GM21423 (cell line): ENCODE data around the gene CD177.
"Not testable (repeated sequence)": the region's sequence is repeated elsewhere in the genome, so short reads cannot be mapped to it uniquely, and the experiment has no call there.

Source experiments
- ATAC-seq: cut with Tn5 transposase; IDR thresholded peaks from one replicate; pipeline ENCODE4 v1.9.1; 2021; ENCODE audit warnings: mild to moderate bottlenecking, moderate library complexity; ENCODE audit not compliant: unreplicated experiment

CD177 gene

GRCh38 chr19:43380008-43380407, 26.5 kb downstream of the CD177 start:
- ATAC-seq, result no peak

- ATAC-seq, result no peak
These were observed 27.4 kb downstream of the CD177 start for GRCh38 chr19:43380771-43381386.

- not testable (repeated sequence) for ATAC-seq
These were observed 29.2 kb downstream of the CD177 start for GRCh38 chr19:43382586-43383216.

GRCh38 chr19:43383254-43383653, 29.8 kb downstream of the CD177 start:
- ATAC-seq, result not testable (repeated sequence)

DNA sequence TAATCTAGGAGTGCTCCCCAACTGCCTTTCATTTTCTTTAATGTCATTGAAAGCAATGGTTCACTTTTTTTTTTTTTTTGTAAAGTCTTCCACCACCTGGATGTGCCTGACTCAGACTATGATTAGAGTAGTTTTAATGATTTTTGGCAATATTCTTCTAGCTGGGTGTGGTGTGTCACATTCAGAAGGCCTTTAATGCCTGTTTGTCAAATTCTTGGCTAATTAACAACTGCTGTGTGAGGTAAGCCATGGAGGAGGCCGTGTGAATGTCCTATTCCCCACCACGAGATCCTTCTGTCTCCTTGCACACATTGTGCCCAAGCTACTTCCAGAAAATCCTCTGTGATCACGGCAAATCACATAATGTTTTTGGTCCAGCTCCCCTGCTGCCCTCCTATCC, 30.3 kb downstream of the CD177 start:
- not testable (repeated sequence) for ATAC-seq

GRCh38 chr19:43390903-43391551, 37.5 kb downstream of the CD177 start:
- not testable (repeated sequence) for ATAC-seq

DNA sequence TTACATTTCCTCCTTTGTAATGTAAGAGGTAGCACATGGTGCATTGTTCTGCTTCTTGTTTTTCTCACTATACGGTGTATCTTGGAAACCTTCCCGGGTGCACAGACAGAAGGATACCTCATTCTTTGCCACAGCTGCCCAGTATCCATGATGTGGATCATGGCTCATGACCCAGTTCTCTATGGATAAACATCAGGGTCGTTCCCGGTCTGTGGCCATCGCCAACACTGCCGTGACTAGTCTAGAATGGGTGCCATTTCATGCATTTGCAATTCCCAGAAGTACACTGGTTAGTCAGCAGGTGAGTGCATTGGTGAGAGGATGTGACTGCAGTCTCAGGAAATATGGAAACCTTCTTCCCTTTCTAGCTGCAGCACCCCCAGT, 38.1 kb downstream of the CD177 start:
- not testable (repeated sequence) for ATAC-seq

DNA sequence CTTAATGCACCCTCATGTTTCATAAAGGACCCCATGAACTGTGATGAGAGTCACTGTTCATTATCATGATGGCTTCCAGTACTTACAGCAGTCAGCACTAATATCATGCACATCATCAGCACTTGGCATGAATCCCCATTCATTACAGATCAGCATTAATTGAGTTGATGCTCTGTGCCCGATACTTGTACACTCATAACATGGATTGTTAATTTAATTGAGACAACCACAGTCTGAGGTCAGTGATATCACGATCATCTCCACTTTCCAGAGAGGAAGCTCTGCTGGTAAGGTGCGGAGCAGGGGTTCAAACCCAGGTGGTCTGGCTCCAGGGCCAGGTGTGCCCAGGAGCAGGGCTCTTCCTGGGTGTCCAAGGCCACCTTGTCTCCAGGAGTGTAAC, 40.0 kb downstream of the CD177 start:
- ATAC-seq, result not testable (repeated sequence)

DNA sequence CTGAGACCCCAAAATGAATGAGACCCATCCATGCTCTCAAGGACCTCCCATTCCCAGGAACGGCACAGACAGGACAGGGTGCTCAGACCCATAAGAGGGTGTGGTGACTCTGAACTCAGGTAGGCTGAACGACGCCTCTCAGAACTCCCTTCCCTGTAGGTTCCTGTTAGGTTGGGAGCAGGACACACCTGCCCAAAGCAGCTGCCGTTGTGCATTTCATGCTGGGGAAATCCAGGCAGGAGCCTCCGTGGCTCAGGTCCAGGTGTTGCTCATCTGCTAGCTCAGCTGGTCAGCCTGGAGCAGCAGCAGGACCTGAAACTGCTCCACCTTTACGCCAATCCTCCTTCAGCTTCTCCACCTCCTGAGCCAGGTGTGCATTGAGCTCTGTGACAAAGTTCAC, 42.1 kb downstream of the CD177 start:
- ATAC-seq, result no peak

DNA sequence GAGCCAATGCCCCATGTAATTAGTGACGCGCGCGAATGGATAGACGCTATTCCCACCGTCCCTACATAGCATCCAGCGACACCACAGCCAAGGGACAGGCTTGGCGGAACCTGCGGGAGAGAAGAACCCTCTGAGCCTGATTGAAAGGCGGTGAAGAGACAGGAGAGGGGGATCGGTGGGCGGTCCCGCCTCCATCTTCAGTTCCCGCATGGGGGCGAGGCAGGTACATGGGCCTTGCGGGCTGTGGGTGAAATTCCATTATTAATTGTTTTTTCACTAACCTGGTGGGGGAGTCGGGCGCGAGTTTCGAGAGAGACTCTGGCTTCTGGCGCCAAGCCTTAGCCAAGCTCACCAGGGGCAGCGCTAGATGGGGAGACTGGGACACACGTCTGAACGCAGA, 52.8 kb downstream of the CD177 start:
- no peak for ATAC-seq

DNA sequence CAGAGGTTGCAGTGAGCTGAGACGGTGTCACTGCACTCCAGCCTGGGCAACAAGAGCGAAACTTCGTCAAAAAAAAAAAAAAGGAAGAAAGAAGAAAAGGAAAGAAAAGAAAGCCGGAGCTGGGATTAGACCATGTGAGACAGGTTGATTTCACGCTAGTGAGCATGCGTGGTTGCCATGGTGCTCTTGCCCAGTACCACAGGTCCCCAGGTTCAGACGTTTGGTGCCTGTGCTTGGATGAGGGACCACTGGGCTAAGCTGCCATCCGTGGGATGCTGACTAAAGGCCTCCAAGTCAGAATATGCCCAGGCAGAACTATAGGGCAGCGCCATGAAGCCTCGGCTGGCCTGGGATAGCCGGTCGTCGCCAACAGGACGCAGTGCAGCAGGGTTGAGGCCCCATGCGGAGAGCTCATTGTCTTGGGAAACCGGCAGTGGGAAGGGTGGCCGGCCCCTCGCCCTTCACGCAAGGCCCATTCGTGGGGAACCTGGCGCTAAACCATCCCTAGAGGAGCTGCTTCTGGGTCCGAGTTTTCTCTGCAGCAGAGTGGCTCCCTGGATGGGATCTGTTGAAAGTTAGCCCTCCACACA, 54.0 kb downstream of the CD177 start:
- no peak for ATAC-seq

GRCh38 chr19:43408043-43408442, 54.6 kb downstream of the CD177 start:
- ATAC-seq, result no peak

GRCh38 chr19:43409415-43409814, 55.9 kb downstream of the CD177 start:
- ATAC-seq, result no peak

- no peak for ATAC-seq
These were observed 59.0 kb downstream of the CD177 start for GRCh38 chr19:43412441-43412840.
